ENCODE measurements around the gene ABTB1. TPM values are rescaled to one million over a fixed set of nuclear protein-coding genes. Genes with fewer than 3 reads are reported as not detected.
A peak's percentile ranks its signal among the peaks of the same experiment; 100 is the strongest.

ABTB1 gene
- total RNA-seq, 4 donors from 2014 or later: 19.5 to 114 (median 28.7) TPM

DNA sequence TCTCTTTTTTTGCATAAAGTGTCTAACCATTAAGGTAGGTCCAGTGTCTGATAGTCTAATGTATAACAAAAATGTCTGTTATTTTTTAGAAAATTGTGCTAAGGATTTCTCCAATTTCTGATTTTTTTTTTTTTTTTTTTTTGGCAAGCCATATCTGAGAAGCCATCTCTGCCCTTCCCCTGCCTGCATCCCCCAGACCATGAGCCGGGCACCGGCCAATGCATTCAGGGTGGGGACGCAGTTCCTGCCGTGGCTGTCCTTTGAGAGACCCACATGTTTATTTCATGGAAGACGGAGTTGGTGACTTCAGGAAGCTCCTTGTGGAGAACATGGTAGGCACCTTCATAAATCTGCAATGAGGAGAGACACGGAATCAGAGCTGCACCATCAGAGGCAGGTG, 19.2 kb downstream of the ABTB1 start:
- no peak for TF ChIP-seq CTCF (IDR thresholded peaks at IDR 0.05)
- DNase-seq (ENCODE audit: low spot score): no peak
- no peak for ATAC-seq (ENCODE audit: low FRiP score)

DNA sequence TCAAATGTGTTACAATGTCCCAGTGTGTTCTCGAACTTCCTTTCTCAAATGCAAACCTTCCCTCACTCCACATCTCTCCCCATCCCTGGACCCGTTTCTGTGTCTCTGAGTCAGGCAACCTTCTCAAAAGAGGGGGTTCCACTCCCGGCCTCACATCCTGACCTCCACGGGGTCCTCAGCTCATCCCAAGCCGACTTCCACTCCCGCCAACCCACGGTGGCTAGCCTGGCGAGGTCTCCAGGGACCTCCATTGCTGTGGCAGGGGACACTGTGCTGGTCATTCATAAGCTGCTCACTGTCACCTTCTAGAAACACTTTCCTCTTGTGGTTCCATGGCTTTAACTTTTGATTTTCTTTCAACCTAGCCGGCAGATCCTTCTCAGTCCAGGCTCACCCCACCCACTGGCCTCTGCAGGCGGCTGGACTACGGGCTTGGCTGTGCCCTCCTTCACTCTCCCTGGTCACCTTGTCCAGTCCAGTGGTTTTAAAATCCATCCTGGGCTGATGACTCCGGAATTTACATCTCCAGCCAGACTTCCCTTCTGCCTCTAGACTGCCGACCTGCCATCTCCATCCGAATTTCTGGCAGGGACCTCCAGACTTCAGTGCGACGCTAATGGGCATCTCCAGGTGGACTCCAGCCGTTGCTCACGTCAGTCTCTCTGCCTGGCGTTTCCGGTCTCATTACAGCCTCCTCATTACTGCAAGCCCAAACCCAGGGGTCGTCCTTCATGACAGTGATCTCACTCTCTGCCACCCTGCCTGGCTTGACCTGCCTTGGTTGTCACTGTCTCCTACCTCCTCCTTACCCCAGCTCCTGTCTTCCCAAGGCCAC, 20.0 kb downstream of the ABTB1 start:
- no peak for DNase-seq (ENCODE audit: low spot score)
- ATAC-seq (ENCODE audit: low FRiP score): no peak
- TF ChIP-seq CTCF (IDR thresholded peaks at IDR 0.05): no peak

- DNase-seq (ENCODE audit: low spot score) (no peak), ATAC-seq (ENCODE audit: low FRiP score) (no peak)
- TF ChIP-seq CTCF (IDR thresholded peaks at IDR 0.05): no peak
Observed at GRCh38 chr3:127693336-127693843, 20.6 kb downstream of the ABTB1 start.

DNA sequence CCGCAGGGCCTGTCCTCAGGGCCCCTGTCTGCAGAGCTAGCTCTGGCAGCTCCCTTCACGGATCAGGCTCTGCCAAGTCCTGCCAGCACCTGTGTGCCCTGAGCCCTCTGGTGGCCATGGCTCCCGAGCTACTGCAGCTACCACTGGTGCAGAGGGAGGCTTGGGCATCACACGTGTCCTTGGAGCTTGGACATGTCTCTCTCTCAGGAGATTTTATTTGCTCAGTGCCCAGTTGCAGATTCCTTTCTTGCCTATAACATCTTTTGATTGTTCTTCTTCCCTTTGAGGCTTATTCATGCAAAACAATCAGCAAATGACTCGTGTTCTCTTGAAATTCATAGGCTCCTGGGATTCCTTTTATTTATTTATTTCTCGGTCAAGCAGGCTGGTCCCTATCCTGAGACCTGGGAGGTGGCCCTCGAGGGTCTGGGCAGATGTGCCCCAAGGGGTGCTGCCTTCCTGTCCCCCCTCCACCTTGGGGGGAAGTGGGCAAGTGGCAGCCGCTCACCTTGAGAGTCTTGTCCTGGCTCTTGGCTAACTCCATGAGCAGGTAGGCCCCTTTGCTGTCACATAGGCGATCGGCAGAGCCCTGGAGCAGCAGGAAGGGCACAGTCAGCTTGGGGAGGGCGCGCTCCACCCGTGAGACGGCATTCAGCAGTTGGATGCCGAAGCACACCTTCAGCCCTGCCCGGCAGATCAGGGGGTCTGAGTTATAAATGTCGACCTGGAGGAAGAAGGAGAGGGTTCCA, 21.9 kb downstream of the ABTB1 start:
- no peak for TF ChIP-seq CTCF (IDR thresholded peaks at IDR 0.05)
- ATAC-seq (ENCODE audit: low FRiP score) (no peak), DNase-seq (ENCODE audit: low spot score) (no peak)

DNA sequence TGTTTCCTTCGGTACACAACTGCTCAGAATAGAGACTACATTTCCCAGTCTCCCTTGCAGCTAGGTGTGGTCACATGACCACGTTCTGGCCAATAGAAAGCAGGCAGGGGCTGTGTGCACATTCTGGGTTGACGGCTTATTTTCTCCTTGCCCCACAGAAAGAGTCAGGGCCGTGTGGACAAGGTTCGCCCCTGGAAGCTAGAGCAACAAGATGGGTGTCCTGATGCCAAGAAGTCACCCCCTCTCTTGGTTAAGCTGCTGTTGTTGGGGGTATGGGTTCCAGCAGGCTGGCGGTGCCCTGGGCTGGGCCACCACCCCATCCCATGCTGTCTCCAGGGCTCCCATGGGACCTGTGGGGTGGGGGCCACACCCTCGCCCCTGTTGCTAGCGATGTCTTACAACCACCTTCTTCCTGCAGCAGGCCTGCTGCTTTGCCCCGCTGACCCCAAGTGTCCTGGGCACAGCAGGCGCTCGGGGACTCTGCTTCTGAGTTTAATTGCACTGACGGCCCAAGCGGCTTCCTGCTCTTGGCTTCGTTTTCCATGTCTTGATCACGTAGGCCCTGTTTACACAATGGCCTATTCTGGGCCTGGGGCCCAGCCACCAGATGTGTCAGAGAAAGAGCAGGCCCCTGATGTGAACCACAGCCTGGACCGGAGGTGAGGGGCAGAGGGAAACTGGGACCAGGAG, 24.9 kb downstream of the ABTB1 start:
- peak; percentile 73 for DNase-seq (ENCODE audit: low spot score)
- no peak for TF ChIP-seq CTCF (IDR thresholded peaks at IDR 0.05)
- ATAC-seq (ENCODE audit: low FRiP score): peak; percentile 57

GRCh38 chr3:127698286-127698685, 25.5 kb downstream of the ABTB1 start:
- DNase-seq (ENCODE audit: low spot score) (no peak), ATAC-seq (ENCODE audit: low FRiP score) (no peak)
- TF ChIP-seq CTCF (IDR thresholded peaks at IDR 0.05): no peak

All from omental fat pad (tissue), 4 donors.